Testis (tissue), 2 donors: ENCODE results near the gene PHLPP1.

Source experiments
- CTCF ChIP-seq, 3 experiments: fragments of 450-650 bp in 2 of 3; fragments of 200-600 bp in 1 of 3; sonication (generic) in 1 of 3; IDR thresholded peaks; one replicate each; pipeline ENCODE4 v1.5.1; 2016 to 2019; ENCODE audit warnings: antibody characterized with exemption in 3 of 3, mild to moderate bottlenecking in 2 of 3, moderate library complexity in 1 of 3
- POLR2A ChIP-seq: fragments of 450-650 bp; IDR thresholded peaks from one replicate; pipeline ENCODE4 v1.6.1; 2017; ENCODE audit warnings: antibody characterized with exemption, mild to moderate bottlenecking, moderate library complexity

GRCh38 chr18:62776024-62776570 is 60.8 kb downstream of the PHLPP1 start:
- TF ChIP-seq CTCF (IDR thresholded peaks at IDR 0.05) (no peak), POLR2A (no peak)
